HUES48 (cell line): ENCODE results near the gene ATP5PO.

Experiments used
- H3K27ac ChIP-seq: one replicate; pipeline ENCODE4 v1.7.0; 2013; ENCODE audit warnings: low read depth, low read length, inconsistent platforms
- H3K27me3 ChIP-seq: 2 replicates; pipeline ENCODE4 v1.6.1; 2013; ENCODE audit warnings: mild to moderate bottlenecking, low read length; ENCODE audit not compliant: control insufficient read depth, insufficient read depth
- H3K36me3 ChIP-seq: 2 replicates; pipeline ENCODE4 v1.6.1; 2013; ENCODE audit warnings: low read length; ENCODE audit not compliant: control insufficient read depth, insufficient read depth
- H3K4me1 ChIP-seq: 2 replicates; pipeline ENCODE4 v1.6.1; 2013; ENCODE audit warnings: mild to moderate bottlenecking, low read length; ENCODE audit not compliant: control insufficient read depth, insufficient read depth
- H3K4me3 ChIP-seq: 2 replicates; pipeline ENCODE4 v1.5.1; 2013; ENCODE audit warnings: mild to moderate bottlenecking, low read depth, low read length
- H3K9ac ChIP-seq: 2 replicates; pipeline ENCODE4 v1.6.1; 2013; ENCODE audit warnings: mild to moderate bottlenecking, low read depth, low read length, moderate library complexity
- H3K9me3 ChIP-seq: 2 replicates; pipeline ENCODE4 v1.6.1; 2013; ENCODE audit warnings: low read length; ENCODE audit not compliant: control insufficient read depth, insufficient read depth

The ATP5PO gene

GRCh38 chr21:33949516-33950430, 34.2 kb upstream of the ATP5PO start:
- Histone ChIP-seq H3K4me1 (peaks cover 22% of the 10 kb centered on the region), H3K27me3 (no peaks in the 10 kb centered on the region), H3K27ac (no peak overlapping the region), H3K9ac (no peak overlapping the region), H3K36me3 (no peaks in the 10 kb centered on the region), H3K9me3 (no peaks in the 10 kb centered on the region), H3K4me3 (no peak overlapping the region)

GRCh38 chr21:33948951-33949444, 33.4 kb upstream of the ATP5PO start:
- H3K36me3 ChIP-seq: no peaks in the 10 kb centered on the region
- H3K4me3 ChIP-seq: no peak overlapping the region
- no peaks in the 10 kb centered on the region for H3K9me3 ChIP-seq
- no peaks in the 10 kb centered on the region for H3K27me3 ChIP-seq
- 0 out of 2 replicates have a peak overlapping the region, but pooled peaks have one; percentile 16 for H3K9ac ChIP-seq
- peak overlapping the region; percentile 99 for H3K27ac ChIP-seq
- H3K4me1 ChIP-seq: peaks cover 22% of the 10 kb centered on the region

GRCh38 chr21:33948096-33948950, 32.7 kb upstream of the ATP5PO start:
- H3K27me3 ChIP-seq: no peaks in the 10 kb centered on the region
- H3K9me3 ChIP-seq: peaks cover 4% of the 10 kb centered on the region; the same call in 1 of the 2 replicates
- no peaks in the 10 kb centered on the region for H3K36me3 ChIP-seq
- peak overlapping the region; percentile 99 for H3K27ac ChIP-seq
- peaks cover 22% of the 10 kb centered on the region for H3K4me1 ChIP-seq
- peak overlapping the region; percentile 58 for H3K9ac ChIP-seq
- H3K4me3 ChIP-seq: peak overlapping the region; percentile 39; the same call in 1 of the 2 replicates

GRCh38 chr21:33947451-33948095, 32.0 kb upstream of the ATP5PO start:
- no peaks in the 10 kb centered on the region for H3K27me3 ChIP-seq
- no peaks in the 10 kb centered on the region for H3K36me3 ChIP-seq
- peak overlapping the region; percentile 99 for H3K27ac ChIP-seq
- peaks cover 4% of the 10 kb centered on the region; the same call in 1 of the 2 replicates for H3K9me3 ChIP-seq
- H3K4me3 ChIP-seq: peak overlapping the region; percentile 39; the same call in 1 of the 2 replicates
- peaks cover 24% of the 10 kb centered on the region for H3K4me1 ChIP-seq
- peak overlapping the region; percentile 58 for H3K9ac ChIP-seq

GRCh38 chr21:33945652-33946270, 30.2 kb upstream of the ATP5PO start:
- Histone ChIP-seq H3K27ac (no peak overlapping the region), H3K4me1 (peaks cover 30% of the 10 kb centered on the region), H3K9me3 (peaks cover 4% of the 10 kb centered on the region; the same call in 1 of the 2 replicates), H3K27me3 (no peaks in the 10 kb centered on the region), H3K9ac (no peak overlapping the region), H3K36me3 (no peaks in the 10 kb centered on the region), H3K4me3 (no peak overlapping the region)

- Histone ChIP-seq H3K27ac (no peak overlapping the region), H3K36me3 (no peaks in the 10 kb centered on the region), H3K4me3 (no peak overlapping the region), H3K9ac (no peak overlapping the region), H3K4me1 (peaks cover 30% of the 10 kb centered on the region), H3K27me3 (no peaks in the 10 kb centered on the region), H3K9me3 (peaks cover 4% of the 10 kb centered on the region; the same call in 1 of the 2 replicates)
Observed at GRCh38 chr21:33944185-33944763, 28.7 kb upstream of the ATP5PO start.

- no peaks in the 10 kb centered on the region for H3K36me3 ChIP-seq
- no peak overlapping the region for H3K27ac ChIP-seq
- H3K4me1 ChIP-seq: peaks cover 23% of the 10 kb centered on the region
- H3K4me3 ChIP-seq: no peak overlapping the region
- H3K9ac ChIP-seq: no peak overlapping the region
- H3K9me3 ChIP-seq: peaks cover 4% of the 10 kb centered on the region; the same call in 1 of the 2 replicates
- H3K27me3 ChIP-seq: no peaks in the 10 kb centered on the region
Observed at GRCh38 chr21:33943293-33943692, 27.7 kb upstream of the ATP5PO start.

- no peak overlapping the region for H3K9ac ChIP-seq
- no peak overlapping the region for H3K4me3 ChIP-seq
- H3K36me3 ChIP-seq: no peaks in the 10 kb centered on the region
- peaks cover 15% of the 10 kb centered on the region for H3K4me1 ChIP-seq
- peak overlapping the region; percentile 39 for H3K27ac ChIP-seq
- peaks cover 4% of the 10 kb centered on the region; the same call in 1 of the 2 replicates for H3K9me3 ChIP-seq
- no peaks in the 10 kb centered on the region for H3K27me3 ChIP-seq
Observed at GRCh38 chr21:33942426-33942825, 26.8 kb upstream of the ATP5PO start.

GRCh38 chr21:33940881-33941245, 25.3 kb upstream of the ATP5PO start:
- Histone ChIP-seq H3K4me3 (no peak overlapping the region), H3K4me1 (peaks cover 8% of the 10 kb centered on the region), H3K9me3 (peaks cover 4% of the 10 kb centered on the region; the same call in 1 of the 2 replicates), H3K27ac (no peak overlapping the region), H3K27me3 (no peaks in the 10 kb centered on the region), H3K9ac (no peak overlapping the region), H3K36me3 (no peaks in the 10 kb centered on the region)
